Uterus (tissue), 4 donors: ENCODE data around the gene TKT. TPM values are rescaled to one million over a fixed set of nuclear protein-coding genes. Genes with fewer than 3 reads are reported as not detected.

Source experiments
- DNase-seq, 2 donors: peaks; one replicate each; pipeline ENCODE4 v3.0.0-alpha.2; 2019 to 2020
- H3K27ac ChIP-seq, 2 donors: fragments of 200-600 bp; sonication (generic); 1 replicate in 1 of 2; 2 replicates in 1 of 2; pipeline ENCODE4 v1.5.1; 2016 to 2018
- H3K27me3 ChIP-seq, 2 donors: fragments of 200-600 bp; sonication (generic); one replicate each; pipeline ENCODE4 v1.5.1; 2018 to 2019; ENCODE audit warnings: control low read depth in 1 of 2
- H3K36me3 ChIP-seq, 2 donors: fragments of 200-600 bp; sonication (generic); one replicate each; pipeline ENCODE4 v1.5.1; 2019; ENCODE audit warnings: control low read depth in 1 of 2
- H3K4me1 ChIP-seq, 2 donors: fragments of 200-600 bp; sonication (generic); one replicate each; pipeline ENCODE4 v1.5.1; 2018 to 2019; ENCODE audit warnings: control low read depth in 1 of 2
- H3K4me3 ChIP-seq, 2 donors: fragments of 200-600 bp; sonication (generic); 1 replicate in 1 of 2; 2 replicates in 1 of 2; pipeline ENCODE4 v1.5.1; 2018 to 2019; ENCODE audit warnings: mild to moderate bottlenecking in 1 of 2
- H3K9me3 ChIP-seq, 2 donors: fragments of 200-600 bp; sonication (generic); one replicate each; pipeline ENCODE4 v1.5.1; 2019; ENCODE audit warnings: control low read depth in 1 of 2
- POLR2A ChIP-seq, 2 donors: fragments of 450-650 bp; IDR thresholded peaks; one replicate each; pipeline ENCODE4 v1.6.1; 2016; ENCODE audit warnings: antibody characterized with exemption in 2 of 2, mild to moderate bottlenecking in 1 of 2, moderate library complexity in 1 of 2
- intact Hi-C: fragments of 100-400 bp; cut with DNase I; formaldehyde crosslinking; loops from one replicate; pipeline ENCODE4 v1.15.1; 2023; ENCODE audit warnings: low total_unique reads
- total RNA-seq, 4 donors: library from RNA; depleted of rRNA in 3 of 4; stranded (reverse); fragments of >200 nt in 3 of 4; gene quantifications; one replicate each; pipeline versions ENCODE4 v1.1.0 to v1.2.4, GENCODE V29; 2014 to 2023
- TF ChIP-seq, protein P1 (sequence below), 4 experiments: fragments of 200-600 bp in 2 of 4; fragments of 450-650 bp in 2 of 4; sonication (generic) in 2 of 4; IDR thresholded peaks; one replicate each; pipeline ENCODE4 v1.5.1; 2016 to 2019; ENCODE audit warnings: antibody characterized with exemption in 4 of 4, mild to moderate bottlenecking in 2 of 4, moderate library complexity in 1 of 4
- donor health status: DM: yes; HTN: yes; CAD: no.

Gene TKT
- total RNA-seq, 4 donors from 2014 or later, result 74.5 to 113 (median 84.6) TPM

DNA sequence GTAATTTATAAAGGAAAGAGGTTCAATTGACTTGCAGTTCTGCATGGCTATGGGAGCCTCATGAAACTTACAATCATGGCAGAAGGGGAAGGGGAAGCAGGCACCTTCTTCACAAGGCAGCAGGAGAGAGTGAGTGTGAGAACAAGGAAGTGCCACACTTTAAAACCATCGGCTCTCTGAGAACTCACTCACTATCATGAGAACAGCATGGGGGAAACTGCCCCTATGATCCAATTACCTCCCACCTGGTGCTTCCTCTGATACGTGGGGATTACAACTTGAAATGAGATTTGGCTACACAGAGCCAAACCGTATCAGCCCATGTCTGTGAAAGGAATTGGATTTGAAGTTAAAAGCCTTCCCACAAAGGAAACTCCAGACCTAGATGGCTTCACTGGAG lies 39.1 kb downstream of the TKT start:
- TF ChIP-seq, protein P1, sequence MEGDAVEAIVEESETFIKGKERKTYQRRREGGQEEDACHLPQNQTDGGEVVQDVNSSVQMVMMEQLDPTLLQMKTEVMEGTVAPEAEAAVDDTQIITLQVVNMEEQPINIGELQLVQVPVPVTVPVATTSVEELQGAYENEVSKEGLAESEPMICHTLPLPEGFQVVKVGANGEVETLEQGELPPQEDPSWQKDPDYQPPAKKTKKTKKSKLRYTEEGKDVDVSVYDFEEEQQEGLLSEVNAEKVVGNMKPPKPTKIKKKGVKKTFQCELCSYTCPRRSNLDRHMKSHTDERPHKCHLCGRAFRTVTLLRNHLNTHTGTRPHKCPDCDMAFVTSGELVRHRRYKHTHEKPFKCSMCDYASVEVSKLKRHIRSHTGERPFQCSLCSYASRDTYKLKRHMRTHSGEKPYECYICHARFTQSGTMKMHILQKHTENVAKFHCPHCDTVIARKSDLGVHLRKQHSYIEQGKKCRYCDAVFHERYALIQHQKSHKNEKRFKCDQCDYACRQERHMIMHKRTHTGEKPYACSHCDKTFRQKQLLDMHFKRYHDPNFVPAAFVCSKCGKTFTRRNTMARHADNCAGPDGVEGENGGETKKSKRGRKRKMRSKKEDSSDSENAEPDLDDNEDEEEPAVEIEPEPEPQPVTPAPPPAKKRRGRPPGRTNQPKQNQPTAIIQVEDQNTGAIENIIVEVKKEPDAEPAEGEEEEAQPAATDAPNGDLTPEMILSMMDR (IDR thresholded peaks at IDR 0.05), result no peak
- no peak for TF ChIP-seq POLR2A (IDR thresholded peaks at IDR 0.05)
- no peak overlapping the region for H3K27ac ChIP-seq
- no peak for DNase-seq
- H3K27me3 ChIP-seq, result no peaks in the 10 kb centered on the region
- no peak overlapping the region for H3K4me3 ChIP-seq
- H3K9me3 ChIP-seq, result no peaks in the 10 kb centered on the region
- no peaks in the 10 kb centered on the region for H3K4me1 ChIP-seq
- intact Hi-C loops, result no loop called here
- no peaks in the 10 kb centered on the region for H3K36me3 ChIP-seq

DNA sequence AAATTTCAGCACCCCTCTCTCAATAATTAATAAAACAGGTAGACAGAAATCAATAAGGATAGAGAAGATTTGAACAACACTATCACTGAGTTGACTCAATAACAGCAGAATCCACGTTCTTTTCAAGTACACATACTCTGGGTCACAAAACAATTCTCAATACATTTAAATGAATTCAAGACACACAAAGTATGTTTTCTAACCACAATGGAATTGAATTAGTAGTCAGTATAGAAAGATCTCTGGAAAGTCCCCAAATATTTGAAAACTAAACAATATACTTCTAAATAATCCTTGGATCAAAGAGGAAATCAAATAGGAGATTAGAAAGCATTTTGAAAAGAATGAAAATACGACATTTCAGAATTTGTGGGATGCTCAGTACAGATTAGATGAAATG lies 40.0 kb downstream of the TKT start:
- no peak for DNase-seq
- Histone ChIP-seq H3K36me3 (no peaks in the 10 kb centered on the region), H3K4me3 (no peak overlapping the region), H3K4me1 (no peaks in the 10 kb centered on the region), H3K27me3 (no peaks in the 10 kb centered on the region), H3K9me3 (no peaks in the 10 kb centered on the region), H3K27ac (no peak overlapping the region)
- intact Hi-C loops, result no loop called here
- TF ChIP-seq, protein P1 (IDR thresholded peaks at IDR 0.05), result no peak
- TF ChIP-seq POLR2A (IDR thresholded peaks at IDR 0.05), result no peak

DNA sequence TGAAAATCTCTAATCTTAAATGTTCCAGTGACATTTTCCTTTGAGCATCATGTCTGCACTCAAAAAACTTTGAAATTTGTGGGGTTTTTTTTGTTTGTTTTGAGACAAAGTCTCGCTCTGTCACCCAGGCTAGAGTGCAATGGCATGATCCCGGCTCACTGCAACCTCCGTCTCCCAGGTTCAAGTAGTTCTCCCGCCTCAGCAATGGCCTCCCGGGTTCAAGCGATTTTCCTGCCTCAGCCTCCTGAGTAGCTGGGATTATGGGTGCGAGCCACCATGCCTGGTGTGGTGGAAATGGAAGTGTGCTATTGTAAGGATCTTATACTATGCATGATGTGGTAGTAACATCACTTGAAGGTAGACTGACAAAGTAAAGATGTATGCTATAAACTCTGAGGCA lies 42.5 kb downstream of the TKT start:
- Histone ChIP-seq H3K27ac (no peak overlapping the region), H3K27me3 (no peaks in the 10 kb centered on the region), H3K4me1 (no peaks in the 10 kb centered on the region), H3K36me3 (no peaks in the 10 kb centered on the region), H3K9me3 (no peaks in the 10 kb centered on the region), H3K4me3 (no peak overlapping the region)
- intact Hi-C loops, result no loop called here
- no peak for TF ChIP-seq POLR2A (IDR thresholded peaks at IDR 0.05)
- TF ChIP-seq, protein P1 (IDR thresholded peaks at IDR 0.05), result no peak
- no peak for DNase-seq

DNA sequence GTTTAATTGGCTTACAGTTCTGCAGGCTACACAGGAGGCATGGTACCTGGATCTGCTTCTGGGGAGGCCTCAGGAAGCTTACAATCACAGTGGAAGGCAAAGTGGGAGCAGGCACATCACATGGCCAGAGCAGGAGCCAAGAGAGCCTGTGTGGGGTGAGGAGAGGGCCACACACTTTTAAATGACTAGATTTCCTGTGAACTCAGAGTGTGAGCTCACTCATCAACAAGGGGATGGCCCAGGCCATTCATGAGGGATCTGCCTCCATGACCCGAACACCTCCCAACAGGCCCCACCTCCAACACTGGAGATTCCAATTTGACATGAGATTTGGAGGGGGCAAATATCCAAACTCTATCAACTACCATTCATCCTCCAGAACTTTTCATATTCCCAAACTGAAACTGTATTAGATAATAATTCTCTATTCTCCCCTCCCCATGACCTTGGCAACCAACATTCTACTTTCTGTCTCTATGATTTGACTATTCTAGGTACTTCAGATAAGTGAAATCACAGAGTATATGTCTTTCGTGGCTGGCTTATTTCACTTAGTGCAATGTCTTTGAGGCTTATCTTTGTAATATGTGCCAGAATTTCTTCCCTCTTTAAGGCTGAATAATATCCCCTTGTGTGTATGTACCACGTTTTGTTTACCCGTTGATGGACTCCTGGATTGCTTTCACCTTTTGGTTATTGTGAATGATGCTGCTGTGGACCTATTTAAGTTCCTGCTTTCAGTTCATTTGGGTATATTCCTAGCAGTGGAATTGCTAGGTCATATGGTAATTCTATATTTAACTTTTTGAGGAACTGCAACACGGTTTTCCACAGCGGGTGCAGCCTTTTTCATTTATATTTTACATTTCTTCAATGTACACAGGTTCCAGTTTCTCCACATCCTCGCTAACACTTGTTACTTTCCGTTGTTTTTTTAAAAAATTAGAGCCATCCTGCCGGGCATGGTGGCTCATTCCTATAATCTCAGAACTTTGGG lies 43.8 kb downstream of the TKT start:
- intact Hi-C loops, result no loop called here
- no peak for TF ChIP-seq POLR2A (IDR thresholded peaks at IDR 0.05)
- TF ChIP-seq, protein P1 (IDR thresholded peaks at IDR 0.05), result no peak
- no peaks in the 10 kb centered on the region for H3K4me1 ChIP-seq
- no peak for DNase-seq
- no peaks in the 10 kb centered on the region for H3K27me3 ChIP-seq
- H3K4me3 ChIP-seq, result no peak overlapping the region
- H3K9me3 ChIP-seq, result no peaks in the 10 kb centered on the region
- no peak overlapping the region for H3K27ac ChIP-seq
- no peaks in the 10 kb centered on the region for H3K36me3 ChIP-seq

DNA sequence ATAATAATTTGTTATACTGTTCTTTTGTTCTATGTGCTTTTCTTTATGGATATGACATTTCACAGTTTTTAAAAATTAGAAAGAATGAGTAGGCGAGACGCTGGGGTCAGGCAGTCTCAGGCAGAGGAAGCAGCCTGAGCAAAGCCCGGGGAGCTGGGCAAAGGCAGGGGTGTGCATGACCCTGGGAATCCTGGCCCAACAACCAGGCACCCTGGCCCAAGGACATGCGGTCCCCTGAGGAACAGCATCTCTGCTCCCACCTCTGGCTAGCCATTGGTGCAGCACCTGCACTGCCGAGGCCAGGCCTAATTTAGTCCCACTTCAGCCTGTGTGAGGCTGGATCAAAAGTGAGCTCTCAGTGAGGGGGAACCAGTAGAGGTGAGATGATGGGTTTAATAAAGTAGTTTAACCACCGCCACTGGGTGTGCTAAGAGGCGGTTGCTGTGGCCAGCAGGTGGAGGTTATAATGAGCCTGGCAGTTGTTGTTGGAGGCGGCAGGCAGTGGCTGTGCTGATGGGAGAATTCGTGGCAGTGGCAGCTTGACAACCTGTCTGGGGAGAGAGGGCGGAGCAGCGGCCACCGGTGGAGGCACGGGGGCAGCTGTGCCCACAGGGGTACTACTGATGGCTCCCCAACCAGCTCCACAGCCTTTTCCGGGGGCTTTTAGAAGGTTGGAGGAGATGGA lies 53.3 kb downstream of the TKT start:
- intact Hi-C loops, result no loop called here
- TF ChIP-seq, protein P1 (IDR thresholded peaks at IDR 0.05), result no peak
- no peak for TF ChIP-seq POLR2A (IDR thresholded peaks at IDR 0.05)
- no peak overlapping the region for H3K27ac ChIP-seq

More for the DNA sequence above, 53.3 kb downstream of the TKT start:
- H3K36me3 ChIP-seq, result no peaks in the 10 kb centered on the region
- DNase-seq, result no peak
- no peak overlapping the region for H3K4me3 ChIP-seq
- no peaks in the 10 kb centered on the region for H3K27me3 ChIP-seq
- H3K4me1 ChIP-seq, result no peaks in the 10 kb centered on the region
- H3K9me3 ChIP-seq, result no peaks in the 10 kb centered on the region
